ENCODE results near the gene DERA. TPM values are rescaled to one million over a fixed set of nuclear protein-coding genes. Genes with fewer than 3 reads are reported as not detected.
"Not testable (repeated sequence)": the region's sequence is repeated elsewhere in the genome, so short reads cannot be mapped to it uniquely, and the experiment has no call there.

The DERA gene
- total RNA-seq, 1 experiment from 2014 or later, result 43.7 TPM

GRCh38 chr12:15942475-15942874 is 31.3 kb downstream of the DERA start:
- Histone ChIP-seq H3K9me3 (ENCODE audit: low read depth, low read length, poor library complexity, severe bottlenecking) (peaks cover 8% of the 10 kb centered on the region), H3K27me3 (replicated peaks; ENCODE audit: insufficient read depth, low read depth, low read length, poor library complexity) (no peaks in the 10 kb centered on the region), H3K4me3 (ENCODE audit: low read depth, low read length, poor library complexity, severe bottlenecking) (no peak overlapping the region), H3K27ac (ENCODE audit: low read depth, low read length, poor library complexity, severe bottlenecking) (no peak overlapping the region), H3K4me1 (ENCODE audit: insufficient read depth, low read length, poor library complexity, severe bottlenecking) (no peaks in the 10 kb centered on the region), H3K36me3 (ENCODE audit: insufficient read depth, low read length, poor library complexity, severe bottlenecking) (peaks cover 5% of the 10 kb centered on the region)
- TF ChIP-seq EZH2 (IDR thresholded peaks at IDR 0.05; ENCODE audit: borderline replicate concordance, low read depth, low read length, poor library complexity, severe bottlenecking), result no peak
- TF ChIP-seq, protein P1, sequence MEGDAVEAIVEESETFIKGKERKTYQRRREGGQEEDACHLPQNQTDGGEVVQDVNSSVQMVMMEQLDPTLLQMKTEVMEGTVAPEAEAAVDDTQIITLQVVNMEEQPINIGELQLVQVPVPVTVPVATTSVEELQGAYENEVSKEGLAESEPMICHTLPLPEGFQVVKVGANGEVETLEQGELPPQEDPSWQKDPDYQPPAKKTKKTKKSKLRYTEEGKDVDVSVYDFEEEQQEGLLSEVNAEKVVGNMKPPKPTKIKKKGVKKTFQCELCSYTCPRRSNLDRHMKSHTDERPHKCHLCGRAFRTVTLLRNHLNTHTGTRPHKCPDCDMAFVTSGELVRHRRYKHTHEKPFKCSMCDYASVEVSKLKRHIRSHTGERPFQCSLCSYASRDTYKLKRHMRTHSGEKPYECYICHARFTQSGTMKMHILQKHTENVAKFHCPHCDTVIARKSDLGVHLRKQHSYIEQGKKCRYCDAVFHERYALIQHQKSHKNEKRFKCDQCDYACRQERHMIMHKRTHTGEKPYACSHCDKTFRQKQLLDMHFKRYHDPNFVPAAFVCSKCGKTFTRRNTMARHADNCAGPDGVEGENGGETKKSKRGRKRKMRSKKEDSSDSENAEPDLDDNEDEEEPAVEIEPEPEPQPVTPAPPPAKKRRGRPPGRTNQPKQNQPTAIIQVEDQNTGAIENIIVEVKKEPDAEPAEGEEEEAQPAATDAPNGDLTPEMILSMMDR (conservative IDR thresholded peaks at IDR 0.05; ENCODE audit: low read depth, low read length), result no peak
- no TSS peak for BruUV-seq (replicated peaks)
- intact Hi-C loops (cut with micrococcal nuclease; ENCODE audit: unreplicated experiment), result no loop called here
- ChIA-PET CTCF (no interaction called here), POLR2A (ENCODE audit: low non-redundant PET) (no interaction called here)
- DNase-seq (ENCODE audit: low spot score), result no peak

DNA sequence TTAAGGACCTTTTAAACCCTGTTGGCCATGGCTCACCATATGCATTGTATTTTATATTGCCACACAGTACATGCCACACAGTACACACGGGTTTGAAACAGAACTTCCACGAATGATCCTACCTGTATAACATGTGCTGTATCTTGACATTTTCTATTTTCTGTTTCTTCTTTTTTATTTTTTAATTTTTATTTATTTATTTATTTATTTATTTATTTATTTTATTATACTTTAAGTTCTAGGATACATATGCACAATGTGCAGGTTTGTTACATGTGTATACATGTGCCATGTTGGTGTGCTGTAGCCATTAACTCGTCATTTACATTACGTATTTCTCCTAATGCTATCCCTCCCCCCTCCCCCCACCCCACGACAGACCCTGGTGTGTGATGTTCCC is 32.4 kb downstream of the DERA start:
- H3K9me3 ChIP-seq (ENCODE audit: low read depth, low read length, poor library complexity, severe bottlenecking); H3K36me3 ChIP-seq (ENCODE audit: insufficient read depth, low read length, poor library complexity, severe bottlenecking); H3K4me1 ChIP-seq (ENCODE audit: insufficient read depth, low read length, poor library complexity, severe bottlenecking); DNase-seq (ENCODE audit: low spot score); H3K27me3 ChIP-seq (replicated peaks; ENCODE audit: insufficient read depth, low read depth, low read length, poor library complexity); BruUV-seq (replicated peaks); CTCF ChIA-PET; intact Hi-C loops (cut with micrococcal nuclease; ENCODE audit: unreplicated experiment); H3K4me3 ChIP-seq (ENCODE audit: low read depth, low read length, poor library complexity, severe bottlenecking); POLR2A ChIA-PET (ENCODE audit: low non-redundant PET); H3K27ac ChIP-seq (ENCODE audit: low read depth, low read length, poor library complexity, severe bottlenecking): not testable (repeated sequence)

GRCh38 chr12:15948461-15948860 is 37.3 kb downstream of the DERA start:
- H3K9me3 ChIP-seq (ENCODE audit: low read depth, low read length, poor library complexity, severe bottlenecking); H3K36me3 ChIP-seq (ENCODE audit: insufficient read depth, low read length, poor library complexity, severe bottlenecking); H3K27ac ChIP-seq (ENCODE audit: low read depth, low read length, poor library complexity, severe bottlenecking); H3K4me1 ChIP-seq (ENCODE audit: insufficient read depth, low read length, poor library complexity, severe bottlenecking); H3K27me3 ChIP-seq (replicated peaks; ENCODE audit: insufficient read depth, low read depth, low read length, poor library complexity); intact Hi-C loops (cut with micrococcal nuclease; ENCODE audit: unreplicated experiment); H3K4me3 ChIP-seq (ENCODE audit: low read depth, low read length, poor library complexity, severe bottlenecking); POLR2A ChIA-PET (ENCODE audit: low non-redundant PET); DNase-seq (ENCODE audit: low spot score); CTCF ChIA-PET; BruUV-seq (replicated peaks): not testable (repeated sequence)

- CTCF ChIA-PET, result no interaction called here
These were observed 44.1 kb downstream of the DERA start for GRCh38 chr12:15955281-15955680.

More at GRCh38 chr12:15955281-15955680, 44.1 kb downstream of the DERA start:
- Histone ChIP-seq H3K27me3 (replicated peaks; ENCODE audit: insufficient read depth, low read depth, low read length, poor library complexity) (no peaks in the 10 kb centered on the region), H3K27ac (ENCODE audit: low read depth, low read length, poor library complexity, severe bottlenecking) (no peak overlapping the region), H3K36me3 (ENCODE audit: insufficient read depth, low read length, poor library complexity, severe bottlenecking) (no peaks in the 10 kb centered on the region), H3K4me1 (ENCODE audit: insufficient read depth, low read length, poor library complexity, severe bottlenecking) (no peaks in the 10 kb centered on the region), H3K9me3 (ENCODE audit: low read depth, low read length, poor library complexity, severe bottlenecking) (no peaks in the 10 kb centered on the region), H3K4me3 (ENCODE audit: low read depth, low read length, poor library complexity, severe bottlenecking) (no peak overlapping the region)
- no peak for DNase-seq (ENCODE audit: low spot score)
- TF ChIP-seq, protein P1 (conservative IDR thresholded peaks at IDR 0.05; ENCODE audit: low read depth, low read length), result no peak
- BruUV-seq (replicated peaks), result no TSS peak
- POLR2A ChIA-PET (ENCODE audit: low non-redundant PET), result no interaction called here
- intact Hi-C loops (cut with micrococcal nuclease; ENCODE audit: unreplicated experiment), result no loop called here

All from A673 (cell line).